PC-9 (cell line): ENCODE results near the gene DRC1. TPM values are rescaled to one million over a fixed set of nuclear protein-coding genes. Genes with fewer than 3 reads are reported as not detected.
A peak's percentile ranks its signal among the peaks of the same experiment; 100 is the strongest.

Experiments
- BruUV-seq: library from RNA; stranded (reverse); fragments of 400-500 nt; replicated peaks from 2 replicates; lab custom pipeline; 2021; lab: Mats Ljungman, UMichigan
- CTCF ChIA-PET: fragments of 300-600 bp; sonication (Branson Sonifier 250); formaldehyde crosslinking; loops from one replicate; lab custom pipeline; 2022; ENCODE audit warnings: antibody characterized with exemption; lab: Charles Lee
- POLR2A ChIA-PET: fragments of 300-600 bp; sonication (Branson Sonifier 250); formaldehyde crosslinking; loops from one replicate; lab custom pipeline; 2022; ENCODE audit warnings: antibody characterized with exemption; ENCODE audit not compliant: unreplicated experiment; lab: Charles Lee
- DNase-seq, 2 experiments: peaks; one replicate each; pipeline versions ENCODE4 v3.0.0 to v3.0.0-alpha.2; 2015 to 2022; ENCODE audit warnings: mixed read lengths in 1 of 2
- H2AFZ ChIP-seq: fragments of 200-600 bp; sonication (generic); 2 replicates; pipeline ENCODE4 v1.8.1; 2017; ENCODE audit warnings: antibody characterized with exemption
- H3F3A ChIP-seq: fragments of 200-600 bp; sonication (generic); 2 replicates; pipeline ENCODE4 v1.8.1; 2017; ENCODE audit warnings: antibody characterized with exemption, mild to moderate bottlenecking, low read depth; ENCODE audit not compliant: insufficient read depth
- H3K27ac ChIP-seq: fragments of 200-600 bp; sonication (generic); 2 replicates; pipeline ENCODE4 v1.6.1; 2016; ENCODE audit warnings: mixed run types
- H3K27me3 ChIP-seq: fragments of 200-600 bp; sonication (generic); 2 replicates; pipeline ENCODE4 v1.6.1; 2016; ENCODE audit warnings: low read depth, mixed run types; ENCODE audit not compliant: insufficient read depth
- H3K36me3 ChIP-seq: fragments of 200-600 bp; sonication (generic); 2 replicates; pipeline ENCODE4 v1.6.1; 2016; ENCODE audit warnings: low read depth, mixed run types
- H3K4me1 ChIP-seq: fragments of 200-600 bp; sonication (generic); replicated peaks from 2 replicates; pipeline ENCODE4 v1.6.1; 2016; ENCODE audit warnings: mixed run types; ENCODE audit not compliant: insufficient read depth
- H3K4me2 ChIP-seq: fragments of 200-600 bp; sonication (generic); 2 replicates; pipeline ENCODE4 v1.6.1; 2017; ENCODE audit warnings: mixed run types
- H3K4me3 ChIP-seq: fragments of 200-600 bp; sonication (generic); 2 replicates; pipeline ENCODE4 v1.6.1; 2016; ENCODE audit warnings: mixed run types
- H3K79me2 ChIP-seq: fragments of 200-600 bp; sonication (generic); 2 replicates; pipeline ENCODE4 v1.6.1; 2017; ENCODE audit warnings: low read depth, mixed run types
- H3K9me2 ChIP-seq: fragments of 200-600 bp; sonication (generic); 2 replicates; pipeline ENCODE4 v1.8.1; 2017; ENCODE audit warnings: mild to moderate bottlenecking; ENCODE audit not compliant: insufficient read depth
- H3K9me3 ChIP-seq: fragments of 200-600 bp; sonication (generic); 2 replicates; pipeline ENCODE4 v1.8.1; 2016; ENCODE audit warnings: low read depth; ENCODE audit not compliant: insufficient read depth
- H4K20me1 ChIP-seq: fragments of 200-600 bp; sonication (generic); 2 replicates; pipeline ENCODE4 v1.8.1; 2017; ENCODE audit not compliant: insufficient read depth
- EZH2 ChIP-seq: fragments of 200-600 bp; sonication (generic); IDR thresholded peaks from 2 replicates; pipeline ENCODE4 v1.8.0; 2017; ENCODE audit warnings: antibody characterized with exemption, low read depth
- intact Hi-C: fragments of 100-400 bp; cut with micrococcal nuclease; formaldehyde crosslinking; loops from one replicate; pipeline ENCODE4 v1.10.0; 2022; ENCODE audit not compliant: unreplicated experiment
- total RNA-seq: library from RNA; stranded (reverse); gene quantifications from 2 replicates; pipeline ENCODE4 v1.2.3, GENCODE V29; 2021
- TF ChIP-seq, protein P1 (sequence below): fragments of 200-600 bp; sonication (generic); conservative IDR thresholded peaks from 2 replicates; pipeline ENCODE4 v1.6.1; 2017; ENCODE audit warnings: mixed run types, antibody characterized with exemption, mild to moderate bottlenecking, moderate library complexity

DRC1 gene
- total RNA-seq, 1 experiment from 2014 or later = 6.4 TPM

DNA sequence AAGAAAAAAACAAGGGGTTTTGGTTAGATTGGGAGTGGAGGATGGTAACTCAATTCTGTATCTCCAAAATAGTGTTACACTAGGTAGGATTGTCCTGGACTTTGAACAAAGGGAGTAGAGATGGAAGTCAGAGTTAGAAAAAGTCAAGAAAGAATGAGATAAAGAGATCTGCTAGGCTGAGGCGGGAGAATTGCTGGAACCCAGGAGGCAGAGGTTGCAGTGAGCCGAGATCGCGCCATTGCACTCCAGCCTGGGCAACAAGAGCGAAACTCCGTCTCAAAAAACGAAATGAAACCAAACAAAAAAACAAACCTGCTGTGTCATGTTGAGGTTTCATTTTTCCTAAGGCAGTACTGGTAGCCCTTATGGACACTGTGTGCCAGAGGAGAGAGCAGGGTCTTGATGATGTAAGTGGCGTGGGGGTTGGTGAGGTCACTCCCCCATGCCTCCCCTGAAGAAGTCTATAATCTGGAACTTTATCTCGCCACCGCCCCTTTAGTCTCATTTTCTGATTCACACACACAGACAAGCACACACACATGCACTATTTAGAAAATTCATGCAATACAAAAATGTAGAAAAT lies 10.5 kb downstream of the DRC1 start:
- Histone ChIP-seq H3K4me2 (peak overlapping the region; percentile 18), H4K20me1 (no peaks in the 10 kb centered on the region), H3K4me3 (no peak overlapping the region), H3K4me1 (no peaks in the 10 kb centered on the region), H3K27me3 (no peaks in the 10 kb centered on the region), H3K79me2 (no peaks in the 10 kb centered on the region), H2AFZ (peak overlapping the region; percentile 49), H3K27ac (peak overlapping the region; percentile 36), H3K9me2 (no peaks in the 10 kb centered on the region), H3K9me3 (no peaks in the 10 kb centered on the region), H3K36me3 (no peaks in the 10 kb centered on the region), H3F3A (no peaks in the 10 kb centered on the region; the same call in 1 of the 2 replicates)
- ChIA-PET CTCF (no interaction called here), POLR2A (no interaction called here)
- TF ChIP-seq, protein P1, sequence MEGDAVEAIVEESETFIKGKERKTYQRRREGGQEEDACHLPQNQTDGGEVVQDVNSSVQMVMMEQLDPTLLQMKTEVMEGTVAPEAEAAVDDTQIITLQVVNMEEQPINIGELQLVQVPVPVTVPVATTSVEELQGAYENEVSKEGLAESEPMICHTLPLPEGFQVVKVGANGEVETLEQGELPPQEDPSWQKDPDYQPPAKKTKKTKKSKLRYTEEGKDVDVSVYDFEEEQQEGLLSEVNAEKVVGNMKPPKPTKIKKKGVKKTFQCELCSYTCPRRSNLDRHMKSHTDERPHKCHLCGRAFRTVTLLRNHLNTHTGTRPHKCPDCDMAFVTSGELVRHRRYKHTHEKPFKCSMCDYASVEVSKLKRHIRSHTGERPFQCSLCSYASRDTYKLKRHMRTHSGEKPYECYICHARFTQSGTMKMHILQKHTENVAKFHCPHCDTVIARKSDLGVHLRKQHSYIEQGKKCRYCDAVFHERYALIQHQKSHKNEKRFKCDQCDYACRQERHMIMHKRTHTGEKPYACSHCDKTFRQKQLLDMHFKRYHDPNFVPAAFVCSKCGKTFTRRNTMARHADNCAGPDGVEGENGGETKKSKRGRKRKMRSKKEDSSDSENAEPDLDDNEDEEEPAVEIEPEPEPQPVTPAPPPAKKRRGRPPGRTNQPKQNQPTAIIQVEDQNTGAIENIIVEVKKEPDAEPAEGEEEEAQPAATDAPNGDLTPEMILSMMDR = no peak
- TF ChIP-seq EZH2 = no peak
- no TSS peak for BruUV-seq
- DNase-seq = peak in 1 of 2 experiments; percentile 38
- intact Hi-C loops = no loop called here

DNA sequence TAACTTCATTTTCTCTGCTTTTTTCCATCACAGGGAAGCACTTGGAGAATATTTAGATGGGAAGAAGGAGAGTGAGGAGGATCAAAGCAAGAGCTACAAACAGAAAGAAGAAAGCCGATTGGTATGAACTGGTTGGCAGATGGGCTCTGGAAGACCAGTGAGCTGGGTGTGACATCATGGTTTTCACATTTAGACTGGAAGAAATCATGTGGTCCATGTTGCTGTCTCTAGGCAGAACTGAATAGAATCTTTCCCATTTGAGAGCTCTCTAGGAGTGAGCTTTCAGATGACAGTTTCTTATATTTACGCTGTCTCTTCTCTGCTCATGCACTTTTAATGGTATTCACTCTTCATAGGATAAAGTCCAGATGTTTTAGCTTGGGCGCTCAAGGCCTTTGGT lies 12.6 kb downstream of the DRC1 start:
- intact Hi-C loops = no loop called here
- CTCF ChIA-PET = interaction anchor here (0.7 kb wide), 1 partner anchor 26 kb away, joined by 4 read pairs; no protein-coding TSS in a partner anchor

DNA sequence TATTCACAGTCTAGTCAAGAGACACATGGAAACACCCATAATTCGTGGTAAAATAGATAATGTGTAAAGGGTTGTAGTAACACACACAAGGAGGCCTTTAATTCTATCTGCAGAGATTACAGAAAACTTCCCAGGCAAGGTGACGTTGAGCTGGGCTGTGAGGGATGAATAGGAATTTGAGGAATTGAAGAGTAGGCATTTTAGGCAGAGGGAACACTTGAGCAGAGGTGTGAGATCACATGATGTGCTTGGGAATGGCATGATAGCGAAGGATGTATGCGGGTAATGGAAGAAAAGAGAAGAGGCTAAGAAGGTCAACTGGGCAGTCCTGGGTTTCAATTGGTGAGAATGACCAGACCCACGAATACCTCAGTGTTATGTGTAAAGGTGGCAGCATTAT lies 20.2 kb downstream of the DRC1 start:
- Histone ChIP-seq H3K4me1 (no peaks in the 10 kb centered on the region), H4K20me1 (no peaks in the 10 kb centered on the region), H3K27me3 (no peaks in the 10 kb centered on the region), H2AFZ (no peak overlapping the region), H3K79me2 (no peaks in the 10 kb centered on the region), H3K9me3 (no peaks in the 10 kb centered on the region), H3K36me3 (no peaks in the 10 kb centered on the region), H3F3A (no peaks in the 10 kb centered on the region), H3K4me2 (no peak overlapping the region), H3K27ac (no peak overlapping the region), H3K4me3 (no peak overlapping the region), H3K9me2 (no peaks in the 10 kb centered on the region)
- TF ChIP-seq, protein P1 = no peak
- TF ChIP-seq EZH2 = no peak
- ChIA-PET POLR2A (interaction anchor here (0.6 to 0.7 kb wide), 2 partner anchors 76 to 185 kb away, joined by 3 read pairs; no protein-coding TSS in a partner anchor), CTCF (interaction anchor here (0.7 kb wide), 1 partner anchor 151 kb away, joined by 9 read pairs; no protein-coding TSS in a partner anchor)
- BruUV-seq = no TSS peak
- no peak for DNase-seq
- intact Hi-C loops = no loop called here

More for the DNA sequence above, 12.6 kb downstream of the DRC1 start:
- H2AFZ ChIP-seq = no peak overlapping the region
- no peaks in the 10 kb centered on the region for H3K79me2 ChIP-seq
- POLR2A ChIA-PET = no interaction called here
- no peak overlapping the region for H3K27ac ChIP-seq
- no peaks in the 10 kb centered on the region for H3K9me3 ChIP-seq
- no peaks in the 10 kb centered on the region for H3K36me3 ChIP-seq
- H4K20me1 ChIP-seq = no peaks in the 10 kb centered on the region
- no peaks in the 10 kb centered on the region; the same call in 1 of the 2 replicates for H3F3A ChIP-seq
- BruUV-seq = no TSS peak
- no peak for DNase-seq
- no peaks in the 10 kb centered on the region for H3K27me3 ChIP-seq
- H3K4me3 ChIP-seq = no peak overlapping the region
- H3K9me2 ChIP-seq = no peaks in the 10 kb centered on the region
- no peak overlapping the region for H3K4me2 ChIP-seq
- no peaks in the 10 kb centered on the region for H3K4me1 ChIP-seq
- TF ChIP-seq, protein P1 = no peak
- no peak for TF ChIP-seq EZH2
